Gastroesophageal sphincter (tissue), 3 donors: ENCODE measurements around the gene TCEANC2.

Experiments
- POLR2A ChIP-seq, 2 donors: fragments of 450-650 bp; IDR thresholded peaks; one replicate each; pipeline ENCODE4 v1.6.1; 2017; ENCODE audit warnings: antibody characterized with exemption in 2 of 2, mild to moderate bottlenecking in 2 of 2, moderate library complexity in 1 of 2
- TF ChIP-seq, protein P1 (sequence below), 4 experiments: fragments of 200-600 bp in 2 of 4; fragments of 450-650 bp in 2 of 4; sonication (generic) in 1 of 4; IDR thresholded peaks; one replicate each; pipeline ENCODE4 v1.5.1; 2017 to 2019; ENCODE audit warnings: antibody characterized with exemption in 4 of 4, mild to moderate bottlenecking in 2 of 4, moderate library complexity in 2 of 4

- TF ChIP-seq, protein P1, sequence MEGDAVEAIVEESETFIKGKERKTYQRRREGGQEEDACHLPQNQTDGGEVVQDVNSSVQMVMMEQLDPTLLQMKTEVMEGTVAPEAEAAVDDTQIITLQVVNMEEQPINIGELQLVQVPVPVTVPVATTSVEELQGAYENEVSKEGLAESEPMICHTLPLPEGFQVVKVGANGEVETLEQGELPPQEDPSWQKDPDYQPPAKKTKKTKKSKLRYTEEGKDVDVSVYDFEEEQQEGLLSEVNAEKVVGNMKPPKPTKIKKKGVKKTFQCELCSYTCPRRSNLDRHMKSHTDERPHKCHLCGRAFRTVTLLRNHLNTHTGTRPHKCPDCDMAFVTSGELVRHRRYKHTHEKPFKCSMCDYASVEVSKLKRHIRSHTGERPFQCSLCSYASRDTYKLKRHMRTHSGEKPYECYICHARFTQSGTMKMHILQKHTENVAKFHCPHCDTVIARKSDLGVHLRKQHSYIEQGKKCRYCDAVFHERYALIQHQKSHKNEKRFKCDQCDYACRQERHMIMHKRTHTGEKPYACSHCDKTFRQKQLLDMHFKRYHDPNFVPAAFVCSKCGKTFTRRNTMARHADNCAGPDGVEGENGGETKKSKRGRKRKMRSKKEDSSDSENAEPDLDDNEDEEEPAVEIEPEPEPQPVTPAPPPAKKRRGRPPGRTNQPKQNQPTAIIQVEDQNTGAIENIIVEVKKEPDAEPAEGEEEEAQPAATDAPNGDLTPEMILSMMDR (IDR thresholded peaks at IDR 0.05) = no peak
- TF ChIP-seq POLR2A (IDR thresholded peaks at IDR 0.05) = no peak
Observed at GRCh38 chr1:54112027-54112426, 58.6 kb downstream of the TCEANC2 start.
